Measurements from ENCODE around the gene F11R.
"Not testable (repeated sequence)": the region's sequence is repeated elsewhere in the genome, so short reads cannot be mapped to it uniquely, and the experiment has no call there.

The F11R gene

DNA sequence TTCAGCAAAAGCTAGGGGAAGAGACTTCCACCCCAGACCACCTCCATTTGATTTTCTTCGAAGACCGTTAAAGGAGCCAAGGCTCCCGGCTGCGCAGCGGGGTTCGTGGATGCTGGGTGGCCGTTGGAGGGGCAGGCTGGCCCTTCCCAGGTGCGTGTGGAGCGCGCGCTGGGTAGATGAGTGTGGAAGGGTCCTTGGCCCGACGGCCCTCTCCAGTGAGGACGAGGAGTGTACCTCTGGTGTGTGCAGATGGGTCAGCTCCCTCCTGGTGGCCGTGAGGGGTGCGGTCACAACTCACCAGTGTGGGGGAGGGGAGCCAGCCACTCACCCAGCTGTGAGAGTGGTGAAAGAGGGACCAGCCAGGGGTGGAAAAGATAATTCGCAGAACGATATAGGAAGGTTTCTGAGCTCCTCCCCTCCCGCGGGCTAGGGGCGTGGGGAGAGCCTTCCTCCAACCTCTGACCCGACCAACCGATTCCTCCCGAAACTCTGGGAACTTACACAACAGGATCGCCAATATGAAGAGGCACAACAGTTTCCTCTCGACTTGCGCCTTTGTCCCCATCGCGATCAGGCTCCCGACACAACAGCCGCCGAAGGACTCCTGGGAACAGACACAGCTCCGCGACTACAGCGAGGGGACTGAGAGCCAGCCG lies at the start of gene F11R:
F11R (minus strand) TSS at position 644 of the 656 bp plus-strand sequence; CDS start at position 565, 79 bp downstream.
- no peak for FAIRE-seq

- FAIRE-seq = no peak
These were observed 48.8 kb upstream of the F11R start, which contains the start of gene ARHGAP30 for GRCh38 chr1:161069731-161070270. Gene ARHGAP30 (minus strand): TSS chr1:161069891. CDS start chr1:161069624, 267 bp downstream.

DNA sequence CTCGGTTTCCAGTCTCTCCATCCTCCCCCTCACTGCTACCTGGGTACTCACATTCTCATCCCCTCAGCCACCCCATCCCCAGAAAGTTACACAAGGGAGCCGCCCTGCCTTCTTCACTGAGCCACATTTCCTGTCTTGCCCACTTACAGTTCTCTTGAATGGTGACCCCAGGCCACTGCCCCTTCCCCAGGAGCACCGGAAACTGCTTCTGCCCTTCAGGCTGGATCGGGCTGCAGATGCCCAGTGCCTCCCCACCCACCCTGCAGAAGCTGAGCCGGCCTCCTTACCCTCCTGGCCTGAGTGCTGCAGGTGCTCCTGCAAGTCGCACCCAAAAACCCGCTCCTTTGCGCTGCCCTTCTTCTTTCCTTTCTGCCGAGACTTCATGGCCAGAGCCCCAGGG lies 48.3 kb upstream of the F11R start:
- no peak for FAIRE-seq

DNA sequence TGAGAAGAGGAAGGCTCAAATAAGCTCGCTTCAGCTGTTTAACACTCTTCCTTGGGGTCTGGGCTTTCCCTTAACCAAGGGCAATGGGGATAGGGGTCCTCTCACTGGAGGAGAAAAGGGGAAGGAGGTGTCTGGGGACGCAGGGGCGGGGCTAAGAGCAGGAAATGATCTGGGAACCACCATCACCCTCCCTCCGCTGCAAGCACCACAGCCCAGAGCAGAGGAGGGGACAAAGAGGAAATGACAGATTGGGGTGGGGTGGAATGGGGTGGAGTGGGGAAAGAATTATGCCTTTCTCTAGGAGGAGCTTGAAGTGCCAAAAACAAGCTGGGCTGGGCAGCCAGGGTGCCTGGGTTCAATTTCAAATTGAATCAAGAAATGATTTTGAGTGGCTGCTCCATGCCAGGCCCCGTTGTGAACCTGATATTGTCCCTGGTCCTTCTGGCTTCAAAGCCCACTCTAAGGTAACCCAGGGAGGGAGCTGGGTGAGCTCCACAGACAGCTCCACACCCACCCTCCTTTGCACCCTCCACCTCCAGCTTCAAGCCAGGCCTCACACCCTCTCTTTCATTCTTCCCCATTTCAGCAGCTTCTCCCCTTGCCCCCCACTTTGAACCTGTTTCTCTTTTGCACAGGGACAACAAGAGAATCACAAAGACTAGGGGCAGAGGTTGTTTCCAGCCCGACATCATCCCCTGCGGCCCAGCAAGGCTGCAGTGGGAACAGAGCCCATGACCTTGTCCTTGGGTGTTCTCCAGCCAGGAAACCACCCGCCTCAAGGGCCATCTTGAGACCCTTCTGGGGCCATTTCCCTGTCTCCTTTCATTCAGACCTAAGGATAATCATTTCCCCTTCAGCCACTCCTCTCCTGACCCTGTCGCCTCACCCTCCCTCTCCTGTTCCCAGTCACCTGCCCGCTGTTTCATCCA lies 47.6 kb upstream of the F11R start:
- no peak for FAIRE-seq

DNA sequence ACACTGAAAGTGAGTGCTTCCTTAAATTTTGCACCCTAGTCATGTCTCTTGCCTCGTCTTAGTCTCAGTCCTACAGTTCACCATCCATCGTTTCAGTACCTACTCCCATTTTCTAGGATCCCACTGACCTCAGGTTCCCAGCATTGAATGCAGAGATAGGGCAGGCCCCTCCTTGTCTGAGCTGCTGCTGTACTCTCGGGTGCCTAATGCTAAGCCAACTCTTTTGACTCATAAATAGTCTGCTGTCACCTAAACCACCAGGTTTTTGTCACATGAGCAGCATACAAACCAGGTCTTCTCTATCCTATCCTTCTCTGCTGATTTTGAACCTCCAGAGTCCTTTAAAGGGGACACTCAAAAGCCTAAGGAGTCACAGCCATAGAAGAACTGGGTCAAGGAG lies 45.7 kb upstream of the F11R start:
- FAIRE-seq = no peak

DNA sequence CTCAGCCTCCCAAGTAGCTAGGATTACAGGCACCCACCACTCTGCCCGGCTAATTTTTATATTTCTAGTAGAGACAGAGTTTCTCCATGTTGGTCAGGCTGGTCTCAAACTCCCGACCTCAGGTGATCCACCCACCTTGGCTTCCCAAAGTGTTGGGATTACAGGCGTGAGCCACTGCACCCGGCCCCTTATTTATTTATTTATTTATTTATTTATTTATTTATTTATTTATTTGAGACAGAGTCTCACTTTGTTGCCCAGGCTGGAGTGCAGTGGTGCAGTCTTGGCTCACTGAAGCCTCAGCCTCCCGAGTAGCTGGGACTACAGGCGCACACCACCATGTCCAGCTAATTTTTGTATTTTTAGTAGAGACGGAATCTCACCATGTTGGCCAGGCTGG lies 44.7 kb upstream of the F11R start:
- FAIRE-seq = not testable (repeated sequence)

- not testable (repeated sequence) for FAIRE-seq
These were observed 43.0 kb upstream of the F11R start for GRCh38 chr1:161063936-161064335.

- no peak for FAIRE-seq
These were observed 40.5 kb upstream of the F11R start for GRCh38 chr1:161061419-161061818.

GRCh38 chr1:161059293-161059692 lies 38.3 kb upstream of the F11R start:
- no peak for FAIRE-seq

GRCh38 chr1:161054805-161055204 lies 33.9 kb upstream of the F11R start:
- FAIRE-seq = no peak

- FAIRE-seq = no peak
These were observed 33.3 kb upstream of the F11R start for GRCh38 chr1:161054232-161054631.

DNA sequence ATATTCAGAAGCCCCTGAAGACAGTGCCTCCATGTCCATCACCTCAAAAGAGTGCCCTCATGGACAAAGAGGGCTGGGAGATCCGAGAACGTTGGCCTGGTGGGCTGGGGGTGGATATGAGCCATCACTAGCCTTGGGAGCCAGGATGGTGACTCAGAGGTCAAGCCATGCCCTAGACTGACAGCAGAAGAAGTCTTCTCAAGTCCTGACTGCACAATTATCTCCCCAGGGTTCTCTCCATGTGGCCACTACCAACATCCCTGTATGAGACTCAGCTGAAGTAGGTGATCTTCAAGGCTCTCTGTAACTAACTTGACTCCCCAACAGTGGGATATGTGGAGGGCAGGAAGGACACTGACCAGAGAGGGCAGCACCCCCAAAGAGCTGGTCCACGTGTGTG lies 31.9 kb upstream of the F11R start:
- no peak for FAIRE-seq

DNA sequence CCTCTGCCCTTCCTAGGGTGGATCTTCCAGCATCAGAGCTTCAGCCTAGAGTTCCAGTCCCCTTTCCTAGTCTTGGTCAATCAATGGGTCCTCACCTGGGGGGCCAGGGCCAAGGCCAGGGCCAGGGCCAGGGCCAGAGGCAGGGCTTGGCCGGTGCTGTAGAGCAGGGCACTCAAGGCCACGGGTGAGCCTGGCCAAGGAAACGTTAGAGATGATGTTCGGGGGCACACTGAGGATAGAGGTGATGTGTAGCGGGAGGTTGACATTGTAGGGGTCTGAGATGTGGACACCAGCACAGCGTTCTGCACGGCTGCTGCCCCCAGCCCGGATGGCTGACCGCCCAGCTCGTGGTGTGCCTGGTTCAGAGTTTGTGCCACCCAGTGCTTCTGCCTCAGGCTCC lies 30.3 kb upstream of the F11R start:
- no peak for FAIRE-seq

- no peak for FAIRE-seq
These were observed 28.2 kb upstream of the F11R start for GRCh38 chr1:161048949-161049722.

- FAIRE-seq = no peak
These were observed 26.8 kb upstream of the F11R start for GRCh38 chr1:161047436-161048420.

GRCh38 chr1:161046605-161047228 lies 25.8 kb upstream of the F11R start:
- no peak for FAIRE-seq

- FAIRE-seq = peak; percentile 86
These were observed 25.0 kb upstream of the F11R start, which contains the start of gene USF1 for GRCh38 chr1:161045736-161046604. Gene USF1 (minus strand): TSS chr1:161045977. CDS start chr1:161043275, 2,702 bp downstream.

DNA sequence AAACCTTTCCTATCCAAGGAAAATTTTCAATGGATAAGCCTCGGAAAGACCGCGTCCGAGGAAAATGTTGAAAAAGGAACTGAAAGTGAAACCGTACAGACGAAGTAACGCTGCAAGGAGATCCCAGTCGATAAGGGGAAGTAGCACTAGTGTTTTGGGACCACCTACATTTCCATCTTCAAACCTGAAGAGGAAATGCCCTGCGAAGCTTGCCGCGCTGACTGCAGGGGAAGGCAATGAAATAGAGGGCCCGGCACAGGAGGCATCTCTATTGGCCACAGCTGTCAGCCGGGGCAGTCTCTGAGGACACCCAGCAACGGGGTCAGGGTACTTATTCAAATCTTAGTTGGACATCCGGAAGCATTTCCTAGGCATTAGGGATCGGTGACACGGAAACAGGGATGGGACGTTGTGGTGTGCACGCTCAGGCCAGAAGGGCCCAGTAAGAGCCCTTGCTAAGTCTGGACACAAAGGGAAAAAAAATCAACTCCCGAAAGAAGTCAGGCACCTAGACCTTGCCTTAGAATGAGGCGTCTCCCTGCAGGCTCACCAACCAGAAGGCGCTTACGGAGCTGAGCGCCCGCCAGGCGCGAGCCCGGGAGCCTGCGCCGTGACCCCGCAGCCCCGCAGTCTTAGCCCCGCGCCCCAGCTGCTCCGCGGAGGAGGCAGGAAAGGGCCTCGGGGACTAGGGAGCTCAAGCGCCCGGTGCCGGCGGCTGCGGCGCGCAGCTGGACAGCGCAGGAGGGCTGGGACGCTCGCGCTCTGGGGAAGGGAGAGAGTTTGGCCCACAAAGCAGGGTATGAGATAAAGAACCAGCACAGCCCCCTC lies 24.2 kb upstream of the F11R start:
- FAIRE-seq = no peak

- no peak for FAIRE-seq
These were observed 23.6 kb upstream of the F11R start for GRCh38 chr1:161044535-161044907.
